AG09309 (cell line): ENCODE measurements around the gene DLG1.

Experiments used
- DNase-seq: peaks from one replicate; pipeline ENCODE4 v3.0.0-alpha.2; 2010; ENCODE audit warnings: low read depth
- H3K4me3 ChIP-seq: 2 replicates; pipeline ENCODE4 v1.5.1; 2011; ENCODE audit warnings: mild to moderate bottlenecking, low read depth, low read length, moderate library complexity; ENCODE audit not compliant: control insufficient read depth
- CTCF ChIP-seq: IDR thresholded peaks from 2 replicates; pipeline ENCODE4 v1.5.1; 2011; ENCODE audit warnings: mild to moderate bottlenecking, low read depth, low read length, inconsistent platforms; ENCODE audit not compliant: insufficient read depth, control insufficient read depth; ENCODE audit errors: missing control alignments

DLG1 gene

DNA sequence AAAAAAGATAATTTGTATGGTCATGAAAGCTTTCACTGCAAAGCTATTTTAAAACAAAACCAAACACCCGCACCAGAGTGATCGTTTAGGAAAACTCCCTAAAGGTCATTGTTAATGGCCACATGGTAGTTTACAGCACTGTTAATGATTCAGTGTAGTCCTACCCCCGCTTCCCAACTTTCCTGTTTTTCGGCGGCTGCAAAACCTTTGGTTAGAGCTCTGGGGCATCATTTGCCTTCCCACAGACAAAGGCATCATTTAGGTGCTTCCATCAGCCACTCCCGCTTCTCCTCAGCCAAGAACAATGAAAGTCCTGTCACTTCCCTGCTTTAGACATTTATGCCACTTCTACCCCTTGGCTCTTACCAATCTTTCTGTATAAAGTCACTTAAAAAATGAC is 279.4 kb downstream of the DLG1 start:
- TF ChIP-seq CTCF = no peak
- no peak for DNase-seq
- no peak overlapping the region for H3K4me3 ChIP-seq

DNA sequence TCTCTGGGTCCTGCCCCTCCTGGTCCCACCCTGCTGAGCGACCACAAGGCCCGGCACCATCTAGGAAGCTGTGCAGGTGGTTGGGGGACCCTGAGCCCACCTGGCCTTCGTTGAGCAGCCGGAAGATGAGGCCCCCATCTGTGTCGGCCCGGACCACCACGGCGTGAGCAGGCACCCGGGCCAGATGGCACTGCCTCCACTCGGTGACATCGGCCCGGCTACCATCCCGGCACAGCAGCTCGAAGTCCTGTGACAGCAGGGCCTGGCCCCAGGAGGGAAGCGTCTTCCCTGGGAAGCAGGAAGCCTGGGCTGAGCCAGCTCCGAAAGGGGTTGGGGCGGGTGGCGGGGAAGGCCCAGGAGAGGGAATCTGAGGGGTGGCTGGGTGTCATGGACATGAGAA is 281.4 kb downstream of the DLG1 start:
- H3K4me3 ChIP-seq = no peak overlapping the region
- TF ChIP-seq CTCF = no peak
- no peak for DNase-seq

GRCh38 chr3:197015790-197016736 is 282.3 kb downstream of the DLG1 start:
- DNase-seq = no peak
- TF ChIP-seq CTCF = no peak
- H3K4me3 ChIP-seq = no peak overlapping the region

- DNase-seq = no peak
- no peak for TF ChIP-seq CTCF
- H3K4me3 ChIP-seq = no peak overlapping the region
Measured at GRCh38 chr3:197014942-197015575, 283.4 kb downstream of the DLG1 start.

DNA sequence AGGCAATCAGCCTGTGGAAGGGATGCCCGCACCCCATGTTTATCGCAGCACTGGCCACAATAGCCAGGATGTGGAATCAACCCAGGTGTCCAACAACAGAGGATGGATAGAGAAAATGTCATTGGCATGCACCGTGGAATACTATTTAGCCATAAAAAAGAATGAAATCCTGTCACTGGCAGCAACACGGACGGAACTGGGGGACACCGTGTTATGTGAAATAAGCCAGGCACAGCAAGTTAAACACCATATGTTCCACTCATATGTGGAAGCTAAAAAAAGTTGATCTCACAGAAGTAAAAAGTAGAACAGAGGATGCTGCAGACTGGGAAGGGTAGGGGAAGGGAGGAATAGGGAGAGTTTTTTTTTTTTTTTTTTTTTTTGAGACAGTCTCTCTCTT is 284.4 kb downstream of the DLG1 start:
- no peak for DNase-seq
- no peak overlapping the region for H3K4me3 ChIP-seq
- TF ChIP-seq CTCF = no peak

DNA sequence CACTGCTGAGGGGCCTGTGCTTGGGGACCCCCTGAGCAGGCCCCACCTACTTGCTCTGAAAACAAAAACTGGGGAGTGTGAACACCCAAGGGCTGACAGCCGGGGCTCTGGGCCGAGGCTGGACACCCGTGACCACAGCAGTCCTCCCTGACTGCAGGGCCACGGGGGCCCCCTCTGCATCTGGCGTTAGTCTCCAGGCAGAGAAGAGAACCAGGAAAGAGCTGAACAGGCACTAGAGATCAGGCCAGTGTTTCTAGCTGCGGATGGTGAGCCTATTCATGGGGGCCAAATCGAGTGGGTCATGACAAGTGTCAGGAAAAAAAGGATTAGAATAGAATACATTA is 285.9 kb downstream of the DLG1 start:
- DNase-seq = no peak
- TF ChIP-seq CTCF = no peak
- H3K4me3 ChIP-seq = no peak overlapping the region
